ENCODE results near the gene HDAC9. TPM values are rescaled to one million over a fixed set of nuclear protein-coding genes. Genes with fewer than 3 reads are reported as not detected.

Gene HDAC9
- total RNA-seq, 4 donors from 2014 or later = 63.0 to 130 (median 107) TPM

- no peak for TF ChIP-seq POLR2AphosphoS5 (IDR thresholded peaks at IDR 0.05)
- TF ChIP-seq POLR2A (IDR thresholded peaks at IDR 0.05; ENCODE audit: low read depth) = no peak
- no peaks in the 10 kb centered on the region for H3K9me3 ChIP-seq
- H3K27me3 ChIP-seq = no peaks in the 10 kb centered on the region
- 57% methylated on average over 1 of the region's 1 CpG for WGBS
- peaks cover 0 to 14% (median 5%) of the 10 kb centered on the region in 4 donors for H3K36me3 ChIP-seq
- H3K4me1 ChIP-seq = peaks cover 0 to 3% (median 0%) of the 10 kb centered on the region in 4 donors
- no peak for DNase-seq (ENCODE audit: extremely low spot score)
- no peak overlapping the region for H3K4me3 ChIP-seq
- H3K27ac ChIP-seq (replicated peaks in 1 of 4) = no peak overlapping the region
- intact Hi-C loops (cut with DNase I) = no loop called here
These were observed 128.9 kb downstream of the HDAC9 start for GRCh38 chr7:18624459-18624858.

DNA sequence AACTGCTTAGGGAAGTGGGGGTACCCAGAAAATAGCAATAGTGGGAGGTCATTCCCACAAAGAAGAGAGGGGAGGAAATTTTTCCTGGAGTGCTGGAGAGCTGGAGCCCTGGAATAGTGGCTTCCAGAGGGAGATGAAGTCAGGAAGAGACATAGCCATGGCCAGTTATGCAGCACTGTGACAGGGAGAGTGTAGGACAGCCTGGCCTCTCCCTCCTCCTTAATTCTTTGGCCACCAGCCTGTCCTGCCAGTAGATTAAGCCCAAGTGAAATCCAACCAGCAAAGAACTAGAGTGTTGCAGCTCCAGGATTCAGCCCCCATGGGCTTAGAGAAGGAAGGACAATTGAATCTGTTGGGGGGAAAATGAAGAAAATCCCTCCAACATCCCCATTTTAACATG lies 130.5 kb downstream of the HDAC9 start:
- DNase-seq (ENCODE audit: extremely low spot score) = no peak
- Histone ChIP-seq H3K36me3 (peaks cover 0 to 14% (median 5%) of the 10 kb centered on the region in 4 donors), H3K27ac (replicated peaks in 1 of 4) (no peak overlapping the region), H3K4me3 (no peak overlapping the region), H3K27me3 (no peaks in the 10 kb centered on the region), H3K4me1 (peaks cover 0 to 3% (median 0%) of the 10 kb centered on the region in 4 donors), H3K9me3 (no peaks in the 10 kb centered on the region)
- intact Hi-C loops (cut with DNase I) = no loop called here
- TF ChIP-seq POLR2A (IDR thresholded peaks at IDR 0.05; ENCODE audit: low read depth) (no peak), POLR2AphosphoS5 (IDR thresholded peaks at IDR 0.05) (no peak), EP300 (IDR thresholded peaks at IDR 0.05) (no peak), CTCF (IDR thresholded peaks at IDR 0.05) (no peak)

DNA sequence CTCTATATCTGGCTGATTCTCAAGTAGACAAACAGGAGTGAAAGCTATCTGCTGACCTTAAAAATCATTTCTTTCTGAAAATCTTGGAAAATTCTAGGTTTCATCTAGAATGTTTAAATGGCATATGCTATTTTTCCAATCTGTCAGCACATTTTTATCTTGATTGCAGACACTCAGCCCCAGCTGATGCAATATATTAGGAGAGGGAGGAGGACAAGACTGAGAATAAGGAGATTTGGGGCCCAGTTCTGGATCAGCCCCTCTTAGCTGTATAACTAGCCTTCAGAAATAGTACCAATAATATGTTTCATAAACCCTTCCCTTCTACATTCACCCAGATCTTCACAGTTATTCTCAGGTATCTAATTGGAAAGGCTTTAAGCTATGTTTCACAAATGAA lies 131.2 kb downstream of the HDAC9 start:
- no peak overlapping the region for H3K4me3 ChIP-seq
- no peaks in the 10 kb centered on the region for H3K9me3 ChIP-seq
- no peaks in the 10 kb centered on the region for H3K27me3 ChIP-seq
- DNase-seq (ENCODE audit: extremely low spot score) = no peak
- intact Hi-C loops (cut with DNase I) = no loop called here
- TF ChIP-seq POLR2AphosphoS5 (IDR thresholded peaks at IDR 0.05) (no peak), CTCF (IDR thresholded peaks at IDR 0.05) (no peak), EP300 (IDR thresholded peaks at IDR 0.05) (no peak), POLR2A (IDR thresholded peaks at IDR 0.05; ENCODE audit: low read depth) (no peak)
- peaks cover 0 to 3% (median 0%) of the 10 kb centered on the region in 4 donors for H3K4me1 ChIP-seq
- peaks cover 0 to 14% (median 5%) of the 10 kb centered on the region in 4 donors for H3K36me3 ChIP-seq
- H3K27ac ChIP-seq (replicated peaks in 1 of 4) = no peak overlapping the region

DNA sequence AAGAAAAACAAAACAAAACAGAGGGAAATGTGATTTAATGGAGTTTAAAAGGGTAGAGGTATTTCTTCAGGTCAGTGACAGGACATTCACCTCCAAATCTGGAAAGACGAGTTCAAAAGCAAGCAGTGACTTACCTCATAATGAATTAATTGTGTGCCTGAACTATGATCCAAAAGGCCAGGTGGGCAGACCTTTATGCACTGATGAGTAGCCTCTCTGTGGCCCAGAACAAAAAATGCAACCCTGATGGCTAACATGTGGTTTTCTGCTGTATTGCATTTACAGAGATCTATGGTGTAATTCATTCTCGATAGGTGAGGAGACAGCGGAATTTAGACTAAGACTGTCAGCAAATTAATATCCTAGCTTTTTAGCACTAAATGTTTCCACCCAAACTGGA lies 142.0 kb downstream of the HDAC9 start:
- Histone ChIP-seq H3K4me1 (peaks cover 0 to 19% (median 5%) of the 10 kb centered on the region in 4 donors), H3K27ac (replicated peaks in 1 of 4) (no peak overlapping the region), H3K9me3 (no peaks in the 10 kb centered on the region), H3K4me3 (no peak overlapping the region), H3K27me3 (no peaks in the 10 kb centered on the region), H3K36me3 (peaks cover 0 to 23% (median 10%) of the 10 kb centered on the region in 4 donors)
- TF ChIP-seq POLR2A (IDR thresholded peaks at IDR 0.05; ENCODE audit: low read depth) = no peak
- TF ChIP-seq EP300 (IDR thresholded peaks at IDR 0.05) = no peak
- no peak for TF ChIP-seq CTCF (IDR thresholded peaks at IDR 0.05)
- TF ChIP-seq POLR2AphosphoS5 (IDR thresholded peaks at IDR 0.05) = no peak
- intact Hi-C loops (cut with DNase I) = no loop called here
- no peak for DNase-seq (ENCODE audit: extremely low spot score)
- 99% methylated on average over 3 of the region's 3 CpGs for WGBS

DNA sequence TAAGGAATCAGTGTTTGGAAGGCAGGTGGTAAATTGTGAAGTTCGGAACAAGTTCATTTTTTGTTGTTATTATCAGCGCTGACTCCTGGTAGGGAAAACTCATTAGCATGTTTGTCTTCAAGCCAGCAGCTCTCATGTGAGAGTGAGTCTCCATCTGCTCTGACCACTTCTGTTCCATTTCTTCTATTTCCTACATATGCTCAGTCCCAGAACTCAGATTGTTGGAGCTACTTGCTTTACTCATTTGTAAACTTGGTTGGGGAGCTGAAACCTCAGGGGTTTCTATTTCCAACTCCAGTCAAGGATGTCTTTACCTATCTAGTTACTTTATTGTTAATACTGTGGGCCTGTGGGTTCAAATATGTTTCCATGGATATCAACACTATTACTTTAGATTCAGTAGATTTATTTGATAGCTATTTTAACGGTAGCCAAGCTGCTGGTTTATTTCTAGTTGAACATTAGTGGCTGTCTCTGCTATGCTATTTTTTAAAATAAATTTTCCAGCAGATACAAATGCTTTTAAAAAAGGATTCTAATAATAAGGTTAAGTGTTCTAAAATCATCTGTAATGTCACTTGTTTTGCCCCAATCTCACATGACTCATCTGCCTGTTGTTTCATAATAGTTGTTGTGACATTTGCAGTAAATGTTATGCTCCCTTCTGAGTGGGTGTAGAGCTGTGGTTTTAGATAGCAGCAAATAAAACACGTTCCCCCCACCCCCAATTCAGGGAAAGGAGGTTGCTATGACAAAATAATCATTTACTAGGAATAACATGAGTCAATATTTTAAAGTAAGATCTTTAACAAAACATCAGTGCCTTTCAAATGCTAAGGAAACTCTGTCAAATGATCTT lies 143.3 kb downstream of the HDAC9 start:
- intact Hi-C loops (cut with DNase I) = no loop called here
- WGBS = 50% methylated on average over 4 of the region's 4 CpGs

More for the DNA sequence above, 143.3 kb downstream of the HDAC9 start:
- TF ChIP-seq EP300 (IDR thresholded peaks at IDR 0.05) = no peak
- no peak for TF ChIP-seq POLR2A (IDR thresholded peaks at IDR 0.05; ENCODE audit: low read depth)
- no peak for TF ChIP-seq POLR2AphosphoS5 (IDR thresholded peaks at IDR 0.05)
- TF ChIP-seq CTCF (IDR thresholded peaks at IDR 0.05) = no peak
- H3K36me3 ChIP-seq = peaks cover 0 to 23% (median 10%) of the 10 kb centered on the region in 4 donors
- no peak for DNase-seq (ENCODE audit: extremely low spot score)
- peak overlapping the region in 2 of 4 donors; percentile 45 to 54 for H3K27ac ChIP-seq (replicated peaks in 1 of 4)
- no peaks in the 10 kb centered on the region for H3K9me3 ChIP-seq
- H3K27me3 ChIP-seq = no peaks in the 10 kb centered on the region
- H3K4me3 ChIP-seq = no peak overlapping the region
- peaks cover 0 to 19% (median 5%) of the 10 kb centered on the region in 4 donors for H3K4me1 ChIP-seq
